ENCODE data around the gene GHRHR.

GRCh38 chr7:30915751-30916150 lies 48.0 kb upstream of the GHRHR start:
- TF ChIP-seq POLR2A (IDR thresholded peaks at IDR 0.05): no peak
- TF ChIP-seq, protein P1, sequence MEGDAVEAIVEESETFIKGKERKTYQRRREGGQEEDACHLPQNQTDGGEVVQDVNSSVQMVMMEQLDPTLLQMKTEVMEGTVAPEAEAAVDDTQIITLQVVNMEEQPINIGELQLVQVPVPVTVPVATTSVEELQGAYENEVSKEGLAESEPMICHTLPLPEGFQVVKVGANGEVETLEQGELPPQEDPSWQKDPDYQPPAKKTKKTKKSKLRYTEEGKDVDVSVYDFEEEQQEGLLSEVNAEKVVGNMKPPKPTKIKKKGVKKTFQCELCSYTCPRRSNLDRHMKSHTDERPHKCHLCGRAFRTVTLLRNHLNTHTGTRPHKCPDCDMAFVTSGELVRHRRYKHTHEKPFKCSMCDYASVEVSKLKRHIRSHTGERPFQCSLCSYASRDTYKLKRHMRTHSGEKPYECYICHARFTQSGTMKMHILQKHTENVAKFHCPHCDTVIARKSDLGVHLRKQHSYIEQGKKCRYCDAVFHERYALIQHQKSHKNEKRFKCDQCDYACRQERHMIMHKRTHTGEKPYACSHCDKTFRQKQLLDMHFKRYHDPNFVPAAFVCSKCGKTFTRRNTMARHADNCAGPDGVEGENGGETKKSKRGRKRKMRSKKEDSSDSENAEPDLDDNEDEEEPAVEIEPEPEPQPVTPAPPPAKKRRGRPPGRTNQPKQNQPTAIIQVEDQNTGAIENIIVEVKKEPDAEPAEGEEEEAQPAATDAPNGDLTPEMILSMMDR (IDR thresholded peaks at IDR 0.05): no peak

All from uterus (tissue), 2 donors.